Hematopoietic multipotent progenitor cell treated with erythropoietin and hydrocortisone succinate and interleukin-3 and kit ligand, for 15 days (in vitro differentiated cells): ENCODE data around the gene SMIM3.
A peak's percentile ranks its signal among the peaks of the same experiment; 100 is the strongest.
"Not testable (repeated sequence)": the region's sequence is repeated elsewhere in the genome, so short reads cannot be mapped to it uniquely, and the experiment has no call there.

Experiments
- DNase-seq: peaks from one replicate; pipeline ENCODE4 v3.0.0-alpha.2; 2015; ENCODE audit warnings: low spot score

SMIM3 gene

GRCh38 chr5:150793423-150793888 is 14.9 kb downstream of the SMIM3 start:
- DNase-seq: not testable (repeated sequence)

DNA sequence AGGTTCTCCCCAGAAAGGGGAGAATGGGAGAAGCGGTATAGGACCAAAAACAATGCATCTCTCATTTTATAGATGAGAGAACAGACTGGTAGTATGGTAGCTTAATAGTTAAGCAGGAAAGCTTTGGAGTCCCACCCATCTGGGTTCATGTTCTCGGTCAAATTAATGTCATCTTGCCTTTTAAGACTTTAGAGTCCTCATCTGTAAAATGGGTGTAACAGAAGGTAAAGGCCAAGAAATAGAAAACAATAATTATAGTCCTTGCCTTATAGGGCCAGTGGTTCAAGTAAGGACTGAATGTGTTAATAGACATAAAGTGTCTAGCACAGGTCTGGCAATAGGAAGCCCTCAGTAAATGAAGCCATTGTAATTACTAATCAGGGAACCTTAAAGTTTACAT is 16.4 kb downstream of the SMIM3 start:
- DNase-seq: no peak

- DNase-seq: no peak
These were observed 18.8 kb downstream of the SMIM3 start for GRCh38 chr5:150797384-150797783.

- DNase-seq: peak; percentile 34
These were observed 22.8 kb downstream of the SMIM3 start for GRCh38 chr5:150801117-150801927.

GRCh38 chr5:150804388-150804787 is 25.8 kb downstream of the SMIM3 start:
- DNase-seq: no peak

GRCh38 chr5:150809363-150809762 is 30.8 kb downstream of the SMIM3 start:
- no peak for DNase-seq

- DNase-seq: no peak
These were observed 36.5 kb downstream of the SMIM3 start for GRCh38 chr5:150815010-150815409.

- DNase-seq: no peak
These were observed 38.4 kb downstream of the SMIM3 start for GRCh38 chr5:150816946-150817345.

DNA sequence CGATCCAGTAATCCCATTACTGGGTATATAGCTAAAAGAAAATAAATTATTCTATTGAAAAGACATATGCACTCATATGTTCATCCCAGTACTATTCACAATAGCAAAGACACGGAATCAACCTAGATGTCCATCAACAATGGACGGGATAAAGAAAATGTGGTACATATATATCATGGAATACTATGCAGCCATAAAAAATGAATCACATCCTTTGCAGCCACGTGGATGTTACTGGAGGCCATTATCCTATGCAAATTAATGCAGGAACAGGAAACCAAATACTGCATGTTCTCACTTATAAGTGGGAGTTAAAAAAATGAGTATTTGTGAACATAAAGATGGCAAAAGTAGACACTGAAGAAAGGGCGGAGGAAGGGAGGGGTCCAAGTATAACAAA is 51.2 kb downstream of the SMIM3 start:
- no peak for DNase-seq

DNA sequence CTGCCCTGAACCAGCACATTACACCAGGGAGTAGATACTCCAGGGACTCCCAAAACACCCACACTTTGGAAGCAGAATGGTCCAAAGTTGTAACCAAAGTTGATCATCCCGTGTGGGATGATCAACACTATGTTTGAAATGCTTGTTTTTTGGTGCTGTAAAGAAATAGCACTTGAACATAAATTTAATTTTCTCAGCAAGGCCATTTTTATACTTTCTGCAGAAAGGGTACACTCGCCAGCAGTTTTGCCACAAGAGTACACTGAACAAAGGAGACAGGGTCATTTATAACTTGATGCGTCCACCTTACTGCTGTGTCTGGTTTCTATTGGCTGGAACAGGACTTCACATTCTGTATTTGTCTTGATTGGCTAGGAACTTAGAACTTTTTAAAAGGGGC is 53.3 kb downstream of the SMIM3 start:
- DNase-seq: not testable (repeated sequence)

DNA sequence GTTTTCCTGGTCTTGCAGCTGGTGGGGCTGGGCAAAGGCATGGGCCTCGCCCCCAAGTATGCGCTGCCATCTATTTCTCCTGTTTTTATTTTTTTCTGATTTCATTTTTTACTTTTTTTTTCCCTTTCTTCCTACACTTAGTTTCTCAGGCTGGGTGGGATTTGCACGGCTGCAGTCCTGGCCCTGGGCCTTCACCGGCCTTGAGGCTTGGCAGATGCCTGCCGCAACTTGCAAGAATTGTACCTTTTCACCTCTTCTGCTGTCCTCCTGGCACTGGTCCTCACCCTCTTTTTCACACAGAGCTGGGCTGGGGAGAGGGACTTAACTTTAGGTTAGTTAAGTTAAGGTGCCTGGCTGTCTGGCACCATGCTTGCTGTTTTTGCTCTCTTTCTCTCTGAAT is 57.5 kb downstream of the SMIM3 start:
- DNase-seq: no peak

- DNase-seq: no peak
These were observed 58.1 kb downstream of the SMIM3 start for GRCh38 chr5:150836703-150837102.

- DNase-seq: not testable (repeated sequence)
These were observed 66.8 kb downstream of the SMIM3 start for GRCh38 chr5:150845185-150845859.

DNA sequence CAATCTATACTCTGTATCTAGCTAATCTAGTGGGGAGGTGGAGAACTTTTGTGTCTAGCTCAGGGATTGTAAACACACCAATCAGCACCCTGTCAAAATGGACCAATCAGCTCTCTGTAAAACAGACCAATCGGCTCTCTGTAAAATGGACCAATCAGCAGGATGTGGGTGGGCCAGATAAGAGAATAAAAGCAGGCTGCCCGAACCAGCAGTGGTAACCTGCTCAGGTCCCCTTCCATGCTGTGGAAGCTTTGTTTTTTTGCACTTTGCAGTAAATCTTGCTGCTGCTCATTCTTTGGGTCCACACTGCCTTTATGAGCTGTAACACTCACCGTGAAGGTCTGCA is 67.7 kb downstream of the SMIM3 start, which contains the start of gene IRGM:
Gene IRGM (plus strand): TSS at position 214 of the 346 bp plus-strand sequence. CDS start 1,603 bp downstream, outside the sequence.
- DNase-seq: not testable (repeated sequence)
